Hematopoietic multipotent progenitor cell treated with erythropoietin and hydrocortisone succinate and interleukin-3 and kit ligand, for 17 days (in vitro differentiated cells): ENCODE data around the gene ELAVL1.
"Not testable (repeated sequence)": the region's sequence is repeated elsewhere in the genome, so short reads cannot be mapped to it uniquely, and the experiment has no call there.

Experiments
- DNase-seq: peaks from one replicate; pipeline ENCODE4 v3.0.0-alpha.2; 2015; ENCODE audit warnings: low spot score

The ELAVL1 gene

DNA sequence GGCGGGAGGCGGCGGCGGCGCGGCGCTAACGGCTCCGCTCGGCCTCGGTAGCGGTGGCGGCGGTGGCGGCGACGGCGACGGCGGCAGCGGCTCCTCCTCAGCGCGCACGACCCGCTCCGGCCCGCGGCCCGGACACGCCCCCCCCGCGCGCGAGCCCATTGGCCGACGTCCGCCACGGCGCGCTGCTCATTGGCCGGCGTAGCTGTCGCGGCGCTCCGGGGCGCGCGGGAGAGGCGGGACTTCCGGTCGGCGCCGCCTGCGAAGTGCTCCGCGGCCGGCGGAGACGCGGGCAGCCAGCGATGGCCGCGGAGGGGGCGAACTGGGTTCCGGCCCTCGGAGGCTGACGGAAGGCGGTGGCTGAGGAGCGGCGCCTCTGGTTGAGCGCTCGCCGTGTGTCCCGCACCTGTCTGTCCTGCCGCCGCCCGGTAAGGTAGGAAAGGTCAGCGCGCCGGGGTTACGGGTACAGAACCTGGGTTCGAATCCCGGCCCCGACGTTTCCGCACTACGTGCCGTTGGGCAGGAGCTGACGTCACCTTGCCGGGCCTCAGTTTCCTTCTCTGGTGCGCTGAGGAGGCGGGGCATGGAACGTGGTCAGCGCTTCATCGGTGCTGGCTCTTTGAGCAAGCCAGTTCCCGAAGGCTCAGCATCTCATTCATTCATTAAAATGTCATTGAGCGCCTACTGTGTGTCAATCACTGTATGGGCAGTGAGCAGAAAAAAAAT is at the start of gene ELAVL1:
Gene ELAVL1 (minus strand): TSS at position 108 of the 723 bp plus-strand sequence. CDS start 13,826 bp downstream, outside the sequence.
- peak; percentile 92 for DNase-seq

DNA sequence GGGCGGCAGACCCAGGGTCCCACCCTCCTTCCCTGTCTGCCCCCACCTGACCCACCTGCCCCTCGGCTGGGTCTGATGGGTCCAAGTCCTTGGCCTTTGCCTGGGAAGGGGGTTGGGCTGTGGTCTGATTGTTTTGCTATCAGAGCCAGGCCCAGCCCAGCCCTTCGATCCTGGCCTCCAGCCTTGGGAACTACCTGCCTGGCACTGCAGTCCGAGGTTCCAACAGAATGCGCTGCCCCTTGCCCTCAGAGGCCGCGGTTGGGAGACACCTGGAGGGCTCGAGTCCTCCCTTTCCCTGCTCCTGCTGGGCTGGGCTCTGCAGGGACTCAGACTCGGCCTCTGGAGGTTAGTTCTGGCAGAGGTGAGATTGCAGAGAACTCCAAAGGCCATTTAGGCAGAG is 48.7 kb upstream of the ELAVL1 start:
- DNase-seq: no peak

DNA sequence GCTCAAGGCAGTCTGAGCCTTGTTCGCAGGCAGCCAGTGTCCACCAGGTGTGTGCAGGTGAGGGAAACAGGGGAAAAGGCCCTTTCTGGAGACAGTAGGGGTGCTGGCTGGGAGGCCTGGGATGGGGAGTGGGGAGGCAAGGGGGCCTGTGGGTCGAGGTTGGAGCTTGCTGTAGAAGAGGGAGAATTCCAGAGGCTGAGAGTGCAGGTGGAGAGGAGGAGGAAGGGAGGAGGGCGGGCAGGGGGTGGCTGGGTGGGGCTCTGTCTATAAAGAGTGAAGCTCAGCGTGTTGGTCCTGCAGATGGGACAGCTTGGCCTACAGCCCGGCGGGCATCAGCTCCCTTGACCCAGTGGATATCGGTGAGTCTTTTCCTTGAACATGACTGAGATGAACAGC is 47.0 kb upstream of the ELAVL1 start, which contains the start of gene CCL25:
Gene CCL25 (plus strand): TSS at position 297 of the 396 bp plus-strand sequence. CDS start 290 bp downstream, outside the sequence.
- no peak for DNase-seq

DNA sequence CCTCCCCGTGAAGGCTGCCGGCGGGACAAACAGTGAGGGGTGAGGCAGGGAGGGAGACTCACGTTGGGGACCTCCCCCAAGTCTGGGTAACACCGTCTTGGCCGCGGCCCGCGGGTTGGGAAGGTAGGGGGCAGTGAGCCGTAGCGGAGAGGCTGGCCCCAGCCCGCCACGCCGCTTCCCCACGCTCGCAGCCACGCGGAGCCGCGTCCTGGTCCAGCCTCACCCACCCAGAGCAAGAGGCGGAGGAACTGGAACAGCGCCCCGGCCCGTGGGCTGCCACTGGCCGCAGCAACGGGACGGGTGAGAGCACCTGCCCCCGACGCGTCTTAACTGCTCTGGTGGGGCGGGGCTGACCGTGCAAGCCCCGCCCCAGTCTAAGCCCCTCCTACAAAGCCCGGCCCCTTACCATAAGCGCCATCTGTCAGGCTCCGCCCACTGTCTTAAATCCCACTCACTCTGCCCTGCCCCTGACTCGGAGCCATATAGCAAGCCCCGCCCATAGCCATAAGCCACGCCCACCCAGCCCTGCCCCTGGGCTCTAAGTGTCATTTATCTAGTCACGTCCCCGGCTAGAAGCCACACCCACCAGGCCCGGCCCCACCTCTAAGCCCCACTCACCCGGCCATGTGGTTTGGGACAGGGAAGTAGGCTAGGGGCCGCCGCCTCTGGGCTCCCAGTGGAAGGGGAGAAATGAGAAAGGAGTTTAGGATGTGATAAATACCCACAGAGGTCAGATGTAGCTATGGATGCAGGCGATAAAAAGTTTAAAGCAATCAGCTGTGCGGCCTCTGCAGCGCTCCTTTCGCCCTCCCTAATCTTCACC is 45.0 kb upstream of the ELAVL1 start:
- peak; percentile 99 for DNase-seq

DNA sequence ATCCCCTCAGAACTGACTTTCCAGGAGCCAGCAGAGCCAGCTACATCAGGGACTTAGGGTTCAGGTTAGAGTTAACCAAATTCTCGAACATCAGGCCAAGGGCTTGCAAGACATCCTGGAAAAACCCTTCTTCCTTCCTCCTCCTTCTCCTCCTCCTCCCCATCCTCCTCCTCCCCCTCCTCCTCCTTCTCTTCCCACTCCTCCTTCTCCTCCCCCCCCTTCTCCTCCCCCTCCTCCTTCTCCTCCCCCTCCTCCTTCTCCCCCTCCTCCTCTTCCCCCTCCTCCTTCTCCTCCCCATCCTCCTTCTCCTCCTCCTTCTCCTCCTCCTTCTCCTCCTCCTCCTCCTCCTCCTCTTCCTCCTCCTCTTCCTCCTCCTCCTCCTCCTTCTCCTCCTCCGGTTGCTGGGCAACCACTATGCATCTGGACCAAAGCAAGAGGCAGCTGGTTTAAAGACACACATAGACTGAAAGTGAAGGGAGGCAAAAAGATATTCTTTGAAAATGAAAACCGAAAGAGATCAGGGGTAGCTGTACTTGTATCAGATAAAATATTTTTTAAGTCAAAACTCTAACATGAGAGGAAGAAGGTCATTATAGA is 41.2 kb upstream of the ELAVL1 start:
- DNase-seq: no peak

DNA sequence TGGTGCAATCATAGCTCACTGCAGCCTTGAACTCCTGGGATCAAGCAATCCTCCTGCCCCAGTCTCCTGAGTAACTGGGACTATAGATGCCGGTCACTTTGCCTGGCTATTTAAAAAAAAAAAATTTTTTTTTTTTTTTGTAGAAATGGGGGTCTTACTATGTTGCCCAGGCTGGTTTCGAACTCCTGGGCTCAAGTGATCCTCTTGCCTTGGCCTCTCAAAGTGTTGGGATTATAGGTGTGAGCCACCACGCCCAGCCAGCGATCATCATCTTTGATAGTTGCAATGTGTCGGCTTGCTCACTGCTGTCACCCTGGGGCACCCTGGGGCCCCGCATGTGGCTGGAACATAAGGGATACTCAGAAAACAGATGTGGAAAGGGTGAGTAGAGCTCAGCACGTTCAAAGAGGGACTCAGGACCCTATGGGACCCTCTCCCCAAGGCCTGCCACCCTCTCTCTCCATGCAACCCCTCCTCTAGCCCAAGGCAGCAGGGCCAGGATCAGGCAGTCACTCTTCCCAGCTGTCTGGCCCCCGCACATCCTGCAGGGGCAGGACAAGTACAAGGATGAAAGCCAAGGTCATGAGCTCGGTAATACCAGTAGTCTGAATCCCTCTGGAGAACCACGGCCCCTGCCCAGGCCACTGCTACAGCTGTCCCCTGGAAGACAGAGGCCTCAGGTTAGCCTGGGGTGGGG is 40.6 kb upstream of the ELAVL1 start:
- DNase-seq: no peak

DNA sequence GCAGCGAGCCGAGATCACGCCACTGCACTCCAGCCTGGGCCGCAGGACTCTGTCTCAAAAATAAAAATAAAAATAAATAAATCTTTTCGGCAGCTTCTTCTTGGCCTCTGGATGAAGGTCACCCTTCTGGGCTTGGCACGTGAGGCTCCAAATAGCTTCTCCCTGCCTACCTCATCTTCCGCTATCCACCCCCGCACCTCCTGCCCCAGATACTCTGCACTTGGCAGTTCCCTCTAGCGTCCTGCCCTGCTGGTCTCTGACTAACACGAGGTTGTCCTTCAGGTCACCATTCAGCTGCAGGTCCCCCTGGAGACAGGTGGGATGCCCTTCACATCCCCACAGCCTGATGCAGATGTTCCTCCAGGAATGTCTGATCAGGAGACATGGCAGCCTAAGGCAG is 38.6 kb upstream of the ELAVL1 start:
- DNase-seq: no peak

DNA sequence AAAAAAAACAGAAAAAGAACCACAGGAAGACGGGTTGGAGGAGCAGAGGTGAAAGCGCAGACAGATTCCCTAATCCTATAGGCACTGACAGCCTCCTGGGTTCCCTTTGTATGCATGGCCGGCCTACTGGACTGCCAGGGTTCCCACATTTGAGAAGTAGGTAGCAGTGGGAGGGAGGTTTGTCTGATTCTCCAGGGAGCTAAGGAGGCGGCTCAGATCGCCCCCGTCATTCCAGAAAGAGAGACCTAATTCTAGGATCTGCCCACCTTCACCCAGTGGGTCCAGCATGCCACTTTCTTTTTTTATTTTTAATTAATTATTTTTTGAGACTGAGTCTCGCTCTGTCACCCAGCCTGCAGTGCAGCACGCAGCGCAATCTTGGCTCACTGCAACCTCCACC is 37.5 kb upstream of the ELAVL1 start:
- DNase-seq: no peak

DNA sequence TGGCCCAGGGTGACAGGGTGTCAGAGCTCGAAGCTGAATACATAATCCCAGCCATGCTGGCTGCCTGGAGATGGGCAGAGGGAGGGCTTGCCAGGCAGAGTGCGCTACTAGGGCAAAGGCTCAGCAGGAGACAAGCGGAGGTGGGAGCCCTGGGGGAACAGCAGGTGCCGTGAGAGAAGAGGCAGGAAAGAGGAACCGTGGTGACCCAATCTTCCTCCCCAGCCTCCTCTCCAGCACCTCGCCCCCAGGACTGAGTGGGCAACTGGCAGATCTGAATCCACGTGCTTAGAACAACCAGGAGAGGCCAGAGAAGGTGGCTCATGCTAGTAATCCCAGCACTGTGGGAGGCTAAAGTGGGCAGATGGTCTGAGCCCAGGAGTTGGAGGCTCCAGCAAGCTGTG is 36.1 kb upstream of the ELAVL1 start:
- DNase-seq: no peak

DNA sequence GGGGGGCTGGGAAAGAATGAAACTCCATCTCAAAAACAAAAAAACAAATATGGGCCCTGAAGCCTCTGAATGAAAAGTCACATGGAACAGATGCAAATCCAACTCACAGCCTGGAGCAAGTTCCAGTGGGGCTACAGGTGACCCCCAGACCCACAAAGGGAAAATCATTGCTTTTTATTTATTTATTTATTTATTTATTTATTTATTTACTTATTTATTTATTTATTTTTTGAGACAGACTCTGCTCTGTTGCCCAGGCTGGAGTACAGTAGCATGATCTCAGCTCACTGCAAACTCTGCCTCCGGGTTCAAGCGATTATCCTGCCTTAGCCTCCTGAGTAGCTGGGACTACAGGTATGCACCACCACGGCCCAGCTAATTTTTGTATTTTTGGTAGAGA is 33.8 kb upstream of the ELAVL1 start:
- no peak for DNase-seq

DNA sequence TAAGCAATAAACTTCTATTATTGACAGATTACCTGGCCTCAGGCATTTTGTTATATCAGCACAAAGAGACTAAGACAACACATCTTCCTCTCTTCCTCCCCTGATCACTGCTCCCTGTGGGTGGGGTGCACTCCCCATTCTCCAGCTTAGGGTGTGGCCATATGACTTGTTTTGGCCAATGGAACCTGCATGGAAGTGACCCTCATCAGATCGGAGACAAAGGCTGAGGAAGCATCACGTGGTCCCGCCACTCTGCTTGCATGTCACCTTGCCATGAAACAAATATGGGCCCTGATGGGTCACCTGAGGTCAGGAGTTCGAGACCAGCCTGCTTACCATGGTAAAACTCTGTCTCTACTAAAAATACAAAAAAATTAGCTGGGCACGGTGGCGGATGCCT is 33.4 kb upstream of the ELAVL1 start:
- DNase-seq: no peak

DNA sequence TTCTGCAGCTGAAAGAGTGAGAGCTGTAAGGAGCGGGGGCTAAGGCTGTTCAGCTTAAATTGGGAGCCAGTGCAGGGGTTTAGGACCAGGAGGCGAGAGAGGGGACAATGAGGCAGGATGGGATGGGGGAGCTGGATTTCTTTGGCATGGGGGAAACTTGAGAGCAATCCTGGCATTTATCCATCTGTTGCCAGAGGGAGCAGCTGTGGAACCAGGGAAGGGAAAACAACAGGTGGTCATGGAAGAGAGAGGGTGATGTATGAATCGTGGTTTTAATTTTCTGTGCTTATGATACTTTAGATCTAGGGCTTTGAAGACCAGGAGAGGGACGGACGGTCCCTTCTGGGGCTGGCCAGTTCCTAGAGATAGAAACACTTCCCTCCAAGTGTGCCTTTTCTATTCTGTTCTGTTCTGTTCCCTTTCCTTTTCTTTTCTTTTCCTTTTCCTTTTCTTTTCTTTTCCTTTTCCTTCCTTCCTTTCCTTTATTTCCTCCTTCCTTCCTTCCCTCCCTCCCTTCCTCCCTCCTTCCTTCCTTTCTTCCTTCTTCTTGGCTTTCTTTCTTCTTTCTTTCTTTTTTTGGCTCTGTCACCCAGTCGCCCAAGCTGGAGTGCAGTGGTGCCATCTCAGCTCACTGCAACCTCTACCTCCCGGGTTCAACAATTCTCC is 31.1 kb upstream of the ELAVL1 start:
- no peak for DNase-seq

DNA sequence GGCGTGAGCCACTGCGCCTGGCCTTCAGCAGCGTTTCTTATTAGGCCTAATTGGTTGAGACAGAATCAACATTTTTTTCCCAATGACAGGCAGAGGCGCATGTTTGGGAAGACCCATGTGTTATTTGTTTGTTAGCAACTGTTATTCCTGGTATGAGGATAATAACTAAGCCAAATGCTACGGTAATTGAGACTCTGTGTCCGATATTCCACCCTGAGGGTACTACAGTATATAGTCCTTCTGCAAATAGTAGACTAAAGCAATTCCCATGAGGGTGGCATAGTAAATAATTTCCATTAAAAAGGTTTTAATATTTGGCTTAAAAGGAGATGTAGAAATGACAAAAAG is 28.7 kb upstream of the ELAVL1 start:
- DNase-seq: no peak

DNA sequence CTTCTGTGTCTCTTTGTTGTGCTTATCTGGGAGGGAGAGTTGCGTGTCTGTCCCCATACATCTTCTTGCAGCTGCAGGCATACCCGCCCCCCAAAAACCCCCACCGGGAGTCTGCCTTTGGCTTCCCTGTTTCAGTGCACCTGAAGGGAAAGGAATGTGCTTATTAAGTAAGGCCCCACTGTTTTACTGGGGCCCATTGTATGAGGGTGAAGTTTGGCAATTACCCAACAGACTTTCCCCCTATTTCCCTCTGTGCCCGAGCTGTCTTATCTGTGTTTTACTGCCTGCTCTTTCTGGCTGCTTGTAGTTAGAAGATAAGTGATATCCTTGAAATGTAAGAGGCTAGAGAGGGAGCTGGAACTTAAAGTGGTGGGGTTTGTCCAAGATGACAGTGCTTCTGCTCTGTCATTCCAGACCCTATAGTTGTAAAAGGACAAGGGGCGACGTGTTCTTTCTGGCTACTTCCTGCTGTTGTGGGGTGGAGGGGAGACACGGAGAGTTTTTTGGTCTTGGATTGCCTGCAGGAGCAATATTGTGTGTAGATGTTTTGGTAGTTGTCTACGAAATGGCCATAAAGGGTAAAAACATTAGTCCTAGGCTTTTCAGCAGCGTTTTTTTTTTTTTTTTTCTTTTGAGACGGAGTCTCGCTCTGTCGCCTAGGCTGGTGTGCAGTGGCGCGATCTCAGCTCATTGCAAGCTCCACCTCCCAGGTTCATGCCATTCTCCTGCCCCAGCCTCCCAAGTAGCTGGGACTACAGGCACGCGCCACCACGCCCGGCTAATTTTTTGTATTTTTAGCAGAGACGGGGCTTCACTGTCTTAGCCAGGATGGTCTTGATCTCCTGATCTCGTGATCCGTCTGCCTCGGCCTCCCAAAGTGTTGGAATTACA is 28.1 kb upstream of the ELAVL1 start:
- peak; percentile 72 for DNase-seq

DNA sequence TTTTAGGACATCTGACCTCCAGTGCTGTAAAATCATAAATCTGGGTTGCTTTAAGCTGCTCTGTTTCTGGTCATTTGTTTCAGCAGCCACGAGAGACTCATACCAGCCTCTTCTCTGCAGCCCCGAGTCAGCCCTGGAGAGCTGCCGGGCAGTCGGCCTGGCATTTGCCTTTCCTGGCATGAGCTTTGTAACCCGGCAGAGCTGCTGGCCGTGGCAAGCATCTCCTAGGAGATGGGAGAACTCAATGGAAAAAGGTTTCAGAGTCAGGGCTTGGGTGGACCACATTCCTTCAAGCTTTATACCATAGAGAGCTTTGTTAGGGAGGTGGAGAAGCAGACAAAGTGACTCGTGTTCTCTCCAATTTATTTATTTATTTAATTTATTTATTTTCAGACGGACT is 25.5 kb upstream of the ELAVL1 start:
- no peak for DNase-seq

DNA sequence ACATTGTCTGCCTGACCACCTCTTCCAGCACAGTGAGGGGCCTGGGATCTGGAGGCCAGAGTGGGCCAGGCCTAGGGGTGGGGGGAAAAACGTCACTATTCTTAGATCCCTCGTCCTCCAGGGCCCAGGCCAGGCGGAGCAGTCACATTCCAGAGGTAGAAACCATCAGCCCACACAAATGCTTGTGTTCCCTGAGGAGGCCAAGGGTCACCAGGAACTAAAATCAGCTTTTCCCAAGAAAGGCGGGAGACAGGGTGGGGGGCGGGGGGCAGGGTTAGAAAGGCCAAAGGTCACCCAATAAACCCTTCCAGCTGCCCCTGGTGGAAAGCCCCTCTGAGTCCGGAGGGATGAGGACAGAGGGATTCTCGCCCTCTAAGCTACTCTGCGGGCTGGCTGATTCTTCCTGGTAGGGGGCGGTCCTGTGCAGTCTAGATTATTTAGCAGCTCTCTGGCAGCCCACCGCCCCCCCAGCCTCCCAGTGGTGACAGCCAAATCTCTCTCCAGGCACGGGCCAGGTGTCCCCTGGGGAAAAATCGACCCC is 23.6 kb upstream of the ELAVL1 start:
- no peak for DNase-seq

DNA sequence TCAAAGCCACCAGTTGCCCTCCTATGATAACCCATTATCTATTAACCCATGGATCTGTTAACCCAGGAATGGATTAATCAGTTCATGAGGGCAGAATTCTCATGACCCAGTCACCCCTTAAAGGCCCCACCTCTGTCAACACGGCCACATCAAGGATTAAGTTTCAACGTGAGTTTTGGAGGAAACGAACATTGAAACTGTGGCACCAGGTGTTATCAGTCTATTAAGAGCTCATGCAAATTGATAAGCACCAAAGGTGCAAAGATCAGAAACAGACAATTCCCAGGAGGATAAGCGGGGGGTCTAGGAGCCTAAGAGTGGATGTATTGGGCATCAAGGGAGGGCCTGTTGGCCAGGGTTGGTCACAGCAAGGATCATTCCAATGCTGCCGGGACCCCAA is 19.9 kb upstream of the ELAVL1 start:
- no peak for DNase-seq

DNA sequence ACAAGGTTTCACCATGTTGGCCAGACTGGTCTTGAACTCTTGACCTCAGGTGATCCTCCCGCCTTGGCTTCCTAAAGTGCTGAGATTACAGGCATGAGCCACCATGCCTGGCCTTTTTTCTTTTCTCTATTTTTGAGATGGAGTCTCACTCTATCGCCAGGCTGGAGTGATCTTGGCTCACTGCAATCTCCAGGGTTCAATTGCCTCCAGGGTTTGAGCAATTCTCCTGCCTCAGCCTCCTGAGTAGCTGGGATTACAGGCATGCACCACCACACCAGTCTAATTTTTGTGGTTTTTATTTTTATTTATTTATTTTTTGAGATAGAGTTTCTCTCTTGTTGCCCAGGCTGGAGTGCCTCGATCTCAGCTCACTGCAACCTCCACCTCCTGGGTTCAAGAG is 18.8 kb upstream of the ELAVL1 start:
- not testable (repeated sequence) for DNase-seq

DNA sequence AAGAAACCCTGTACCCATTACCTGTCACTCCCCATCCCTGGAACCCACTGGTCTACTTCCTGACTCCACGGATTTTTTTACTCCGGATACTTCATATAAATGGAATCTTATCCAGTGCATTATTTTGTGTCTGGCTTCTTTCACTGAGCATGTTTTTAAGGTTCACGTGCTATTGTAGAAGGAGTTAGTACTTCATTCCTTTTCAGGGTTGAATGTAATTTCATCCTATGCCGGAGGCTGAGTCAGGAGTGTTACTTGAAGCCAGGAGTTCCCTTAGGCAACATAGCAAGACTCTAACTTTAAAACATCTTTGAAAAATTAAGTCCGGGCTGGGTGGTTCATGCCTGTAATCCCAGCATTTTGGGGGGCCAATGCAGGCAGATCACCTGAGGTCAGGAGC is 17.9 kb upstream of the ELAVL1 start:
- DNase-seq: no peak

DNA sequence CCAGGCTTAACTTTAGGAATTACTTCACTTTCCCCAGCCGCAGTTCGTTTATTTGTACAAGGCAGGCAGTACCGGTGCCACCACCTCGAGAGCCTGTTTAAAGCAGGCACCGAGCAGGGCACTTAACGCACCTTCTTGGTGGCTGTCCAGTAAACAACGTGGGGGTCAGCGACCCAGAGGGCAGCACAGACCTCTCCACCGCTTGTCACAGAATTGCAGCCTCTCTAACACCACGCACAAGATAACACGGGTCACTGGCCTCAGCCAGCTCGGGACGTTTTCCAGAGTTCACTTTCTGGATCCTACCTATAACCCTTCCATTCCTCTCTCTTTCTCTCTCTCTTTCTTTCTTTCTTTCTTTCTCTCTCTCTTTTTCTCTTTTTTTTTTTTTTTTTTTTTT is 16.8 kb upstream of the ELAVL1 start:
- no peak for DNase-seq

DNA sequence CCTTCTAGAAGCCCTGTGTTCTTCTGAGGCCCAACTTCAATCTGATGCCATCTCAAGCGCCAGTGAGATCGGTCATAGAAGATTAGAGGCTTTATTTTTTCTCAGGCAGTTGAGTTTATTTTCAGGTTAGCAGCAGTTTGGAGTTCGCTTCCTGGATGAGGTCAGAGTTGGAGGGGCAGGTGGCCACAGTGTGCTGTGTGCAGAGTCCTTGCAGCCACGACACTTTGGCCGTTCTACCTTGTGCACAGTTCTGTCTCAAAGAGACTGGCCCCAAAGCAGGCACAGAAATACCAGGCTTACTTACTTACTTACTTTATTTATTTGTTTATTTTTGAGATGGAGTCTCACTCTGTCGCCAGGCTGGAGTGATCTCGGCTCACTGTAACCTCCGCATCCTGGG is 15.9 kb upstream of the ELAVL1 start:
- no peak for DNase-seq
